HG03378 (cell line): Measurements from ENCODE around the gene MLN.

Experiments
- ATAC-seq: cut with Tn5 transposase; IDR thresholded peaks from one replicate; pipeline ENCODE4 v1.9.1; 2021; ENCODE audit warnings: mild to moderate bottlenecking, moderate library complexity; ENCODE audit not compliant: unreplicated experiment

The MLN gene

GRCh38 chr6:33757113-33757512 lies 46.7 kb downstream of the MLN start:
- no peak for ATAC-seq

DNA sequence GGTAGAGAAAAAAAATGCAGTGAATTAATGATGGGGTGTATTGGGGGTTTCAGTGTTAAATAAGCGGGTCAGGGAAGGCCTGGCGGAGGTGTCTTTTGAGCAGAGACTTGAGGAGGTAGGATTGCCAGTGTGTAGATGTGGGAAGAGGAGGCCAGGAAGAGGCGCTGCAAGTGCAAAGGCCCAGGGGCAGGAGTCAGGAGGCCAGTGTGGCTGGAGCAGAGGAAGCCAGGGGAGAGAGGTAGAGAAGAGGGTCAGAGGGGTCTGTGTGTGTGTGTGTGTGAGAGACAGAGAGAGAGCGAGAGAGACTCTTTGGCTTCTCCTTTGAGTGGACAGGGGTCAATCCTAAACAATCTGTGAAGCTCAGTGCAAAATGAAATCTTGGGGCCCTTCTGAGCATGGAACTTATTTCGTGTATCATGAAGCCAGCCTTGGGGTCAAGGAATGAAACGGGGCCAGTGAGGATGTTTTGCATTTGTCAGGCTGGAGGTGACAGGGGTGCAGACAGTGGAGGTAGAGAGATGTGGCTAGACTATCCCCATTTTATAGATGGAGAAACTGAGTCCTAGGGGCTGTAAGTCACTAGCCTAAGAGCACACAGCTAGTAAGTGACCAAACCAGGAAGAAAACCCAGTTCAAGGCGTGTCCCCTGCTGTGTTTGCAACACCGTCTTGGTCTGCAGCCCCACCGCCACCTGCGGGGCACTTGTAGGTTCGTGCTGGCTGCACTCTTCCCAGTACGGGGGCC lies 47.4 kb downstream of the MLN start:
- ATAC-seq: no peak

DNA sequence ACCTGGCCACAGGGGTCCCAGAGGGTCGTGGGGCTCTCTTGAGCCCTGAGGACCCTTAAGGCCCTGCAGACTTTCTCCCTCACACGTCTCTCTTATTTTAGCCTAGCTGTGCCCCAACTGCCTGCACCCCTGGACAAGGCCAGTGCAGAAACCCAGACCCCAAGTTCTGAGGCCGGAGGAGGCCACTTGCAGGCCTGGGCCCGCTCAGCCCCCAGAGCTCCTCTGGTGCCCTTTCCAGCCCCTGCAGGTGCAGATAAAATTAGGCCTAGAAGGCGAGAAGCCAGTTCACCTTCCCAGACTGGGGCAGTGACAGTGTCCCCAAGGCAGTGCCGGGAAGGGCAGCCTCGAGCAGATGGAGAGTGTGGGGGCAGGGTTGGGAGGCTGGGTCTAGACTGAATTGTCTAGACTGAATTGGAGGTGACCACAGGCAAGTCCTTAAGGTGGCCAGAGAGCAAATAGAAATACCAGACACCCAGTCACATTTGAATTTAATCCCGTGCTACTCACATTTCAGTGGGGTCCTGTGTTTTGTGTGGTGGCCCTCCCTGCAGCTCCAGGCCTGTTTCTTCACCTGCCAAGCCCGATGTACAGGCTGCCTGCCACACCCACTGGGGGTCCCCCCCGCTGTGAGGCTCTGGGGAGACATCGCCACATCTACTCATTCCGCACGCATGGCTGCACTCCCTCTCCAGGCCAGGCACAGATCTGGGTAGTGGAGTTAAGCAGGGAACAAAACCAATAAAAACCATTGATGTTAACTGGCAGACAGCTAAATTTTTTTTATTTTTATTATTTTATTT lies 48.5 kb downstream of the MLN start:
- no peak for ATAC-seq

GRCh38 chr6:33754222-33754621 lies 49.6 kb downstream of the MLN start:
- ATAC-seq: no peak

GRCh38 chr6:33752646-33753015 lies 51.2 kb downstream of the MLN start:
- ATAC-seq: no peak

DNA sequence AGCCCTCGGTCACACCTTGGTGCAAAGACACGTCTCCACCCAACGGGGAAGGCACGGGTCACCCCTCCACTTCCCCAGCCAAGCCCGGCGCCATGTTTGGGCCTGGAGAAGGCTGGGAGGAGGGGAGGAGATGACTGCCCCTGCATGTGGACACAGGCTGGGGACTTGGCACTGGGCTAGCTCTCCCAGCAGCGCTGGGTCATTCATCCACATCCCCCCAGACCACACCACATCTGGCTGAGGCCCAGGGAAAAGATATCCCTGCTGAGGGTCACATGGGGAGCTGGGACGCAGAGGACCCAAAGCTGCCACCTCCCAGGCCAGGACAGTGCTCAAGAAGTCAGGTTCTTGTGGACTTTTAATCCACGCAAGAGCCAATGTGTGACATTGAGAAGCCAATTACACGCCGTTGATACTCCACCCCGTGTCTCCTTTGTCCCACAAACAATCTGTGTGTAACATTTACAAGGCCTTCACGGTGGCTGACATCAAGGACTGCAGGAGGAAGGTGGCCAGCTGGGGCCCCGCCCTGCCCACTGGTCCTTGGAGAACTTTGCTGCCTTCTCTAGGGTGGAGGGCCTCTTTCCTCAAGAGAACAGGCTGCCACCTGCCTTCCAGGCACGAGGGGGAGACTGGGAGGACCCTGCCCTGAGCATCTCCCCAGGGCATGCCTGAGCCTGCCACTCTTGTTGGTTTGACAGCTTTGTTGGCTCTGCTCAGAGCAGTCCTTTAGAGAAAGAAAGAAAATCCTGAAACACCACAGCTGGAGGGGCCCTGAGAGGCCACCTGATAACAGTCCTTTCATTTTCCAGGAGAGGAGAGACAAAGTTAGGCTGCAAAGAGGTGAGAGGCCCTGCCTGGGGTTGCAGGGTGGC lies 51.8 kb downstream of the MLN start:
- ATAC-seq: no peak

GRCh38 chr6:33750244-33750991 lies 53.4 kb downstream of the MLN start:
- ATAC-seq: no peak

DNA sequence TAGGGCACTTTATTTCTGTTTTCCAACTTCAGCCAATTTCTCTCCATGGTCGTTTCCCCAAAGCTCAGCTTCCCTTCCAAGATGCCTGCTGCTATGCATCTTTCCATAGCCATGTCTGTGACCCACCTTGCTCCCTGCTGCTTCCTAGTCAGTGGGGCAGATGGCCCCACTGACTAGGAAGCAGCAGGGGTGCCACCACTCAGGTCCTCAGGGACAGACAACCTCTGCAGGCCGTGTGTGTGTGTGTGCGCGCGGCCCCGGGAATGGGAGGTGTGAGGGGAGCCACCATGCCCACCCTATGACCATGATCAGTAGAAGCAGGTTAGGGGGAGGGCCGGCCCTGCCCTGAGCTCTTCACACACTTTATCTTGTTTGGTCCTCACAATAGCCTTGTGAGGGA lies 54.4 kb downstream of the MLN start:
- no peak for ATAC-seq

GRCh38 chr6:33748841-33749240 lies 55.0 kb downstream of the MLN start:
- ATAC-seq: no peak

- no peak for ATAC-seq
Observed at GRCh38 chr6:33747823-33748222, 56.0 kb downstream of the MLN start.

GRCh38 chr6:33746651-33747100 lies 57.1 kb downstream of the MLN start, which contains the start of gene IP6K3:
TSS of gene IP6K3 (minus strand) at chr6:33746905. CDS start at chr6:33735476, 11,429 bp downstream.
- no peak for ATAC-seq

- ATAC-seq: no peak
Observed at GRCh38 chr6:33746036-33746600, 57.7 kb downstream of the MLN start.

DNA sequence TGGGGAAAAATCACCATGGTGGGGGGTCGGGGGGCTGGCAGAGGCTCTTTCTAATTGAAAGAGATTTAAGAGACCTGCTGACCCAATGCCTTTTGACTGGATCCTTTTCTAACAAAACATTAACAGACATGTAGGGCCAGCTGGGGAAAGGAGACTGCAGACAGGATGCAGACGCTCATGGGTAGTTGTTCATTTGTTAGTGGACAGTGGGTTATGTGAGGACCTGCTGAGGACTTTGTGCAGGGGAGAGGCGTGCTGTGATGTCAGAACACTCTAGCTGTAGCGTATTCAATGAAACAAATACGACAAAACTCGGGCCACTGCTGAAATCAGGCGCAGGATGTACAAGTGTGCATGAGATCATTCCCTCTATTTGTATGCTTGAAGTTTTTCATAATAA lies 58.3 kb downstream of the MLN start:
- no peak for ATAC-seq

DNA sequence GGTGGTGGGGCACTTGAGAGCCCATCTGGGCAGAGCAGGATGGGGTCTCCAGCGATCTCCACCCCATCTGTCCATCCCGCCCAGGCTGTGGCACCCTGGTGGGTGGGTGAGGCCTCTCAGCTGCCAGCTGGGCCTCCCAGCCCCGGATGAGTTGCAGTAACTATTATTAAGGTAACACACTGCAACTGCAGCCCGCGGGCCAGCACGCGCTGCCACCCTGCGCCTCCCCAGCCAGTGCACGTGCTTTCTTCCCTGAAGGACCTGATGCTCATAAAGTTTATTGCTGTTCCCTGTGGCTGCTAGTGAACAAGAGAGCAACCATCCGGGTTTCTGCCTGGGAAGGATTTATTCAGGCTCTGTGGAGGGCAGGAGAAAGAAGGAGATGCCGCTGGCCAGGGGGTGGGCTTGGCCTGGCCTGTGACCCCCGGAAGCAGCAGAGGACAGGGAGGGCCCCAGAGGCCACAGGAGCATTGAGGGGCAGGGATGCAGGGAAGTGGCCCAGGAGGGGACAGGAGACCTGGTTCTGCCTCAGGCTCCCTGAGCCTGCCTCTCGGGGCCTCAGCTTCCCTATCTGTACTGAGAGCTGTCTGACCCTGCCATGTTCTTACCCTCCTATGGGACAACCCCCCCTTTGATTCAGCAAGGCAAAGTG lies 58.8 kb downstream of the MLN start:
- ATAC-seq: no peak
